Activated T-cell treated with anti-CD3 and anti-CD28 coated beads for 4 hours (primary cell): Measurements from ENCODE around the gene SEMA3A.
"Not testable (repeated sequence)": the region's sequence is repeated elsewhere in the genome, so short reads cannot be mapped to it uniquely, and the experiment has no call there.

Experiments used
- DNase-seq: peaks from one replicate; pipeline ENCODE4 v3.0.0-alpha.2; 2020

SEMA3A gene

GRCh38 chr7:84057576-84057975 lies 137.0 kb downstream of the SEMA3A start:
- DNase-seq = no peak

- DNase-seq = no peak
Measured at GRCh38 chr7:84055904-84056605, 138.5 kb downstream of the SEMA3A start.

DNA sequence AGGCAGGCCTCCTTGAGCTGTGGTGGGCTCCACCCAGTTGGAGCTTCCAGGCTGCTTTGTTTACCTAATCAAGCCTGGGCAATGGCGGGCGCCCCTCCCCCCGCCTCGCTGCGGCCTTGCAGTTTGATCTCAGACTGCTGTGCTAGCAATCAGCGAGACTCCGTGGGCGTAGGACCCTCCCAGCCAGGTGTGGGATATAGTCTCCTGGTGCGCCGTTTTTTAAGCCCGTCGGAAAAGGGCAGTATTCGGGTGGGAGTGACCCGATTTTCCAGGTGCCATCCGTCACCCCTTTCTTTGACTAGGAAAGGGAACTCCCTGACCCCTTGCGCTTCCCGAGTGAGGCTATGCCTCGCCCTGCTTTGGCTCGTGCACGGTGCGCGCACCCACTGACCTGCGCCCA lies 139.4 kb downstream of the SEMA3A start:
- not testable (repeated sequence) for DNase-seq

- DNase-seq = no peak
Measured at GRCh38 chr7:84049071-84049836, 145.3 kb downstream of the SEMA3A start.

DNA sequence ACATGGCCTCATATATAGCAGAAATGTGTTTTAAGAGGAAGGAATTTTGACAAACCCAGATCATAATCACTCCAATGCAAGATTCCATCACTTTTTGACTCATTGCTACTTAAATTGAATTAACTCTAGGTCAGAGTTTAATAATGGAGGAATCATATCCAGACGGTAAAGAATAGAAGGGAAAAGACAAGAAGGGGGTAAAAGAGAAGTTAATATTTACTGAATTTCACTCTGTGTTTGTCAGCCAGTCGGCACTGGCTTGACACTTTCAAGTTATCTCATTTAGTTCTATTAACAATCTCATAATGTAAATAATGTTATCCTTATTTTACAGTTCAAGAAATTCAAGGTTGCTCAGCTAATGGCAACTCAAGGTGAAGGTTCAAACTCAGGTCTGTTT lies 147.5 kb downstream of the SEMA3A start:
- no peak for DNase-seq

GRCh38 chr7:84044834-84045233 lies 149.8 kb downstream of the SEMA3A start:
- no peak for DNase-seq

DNA sequence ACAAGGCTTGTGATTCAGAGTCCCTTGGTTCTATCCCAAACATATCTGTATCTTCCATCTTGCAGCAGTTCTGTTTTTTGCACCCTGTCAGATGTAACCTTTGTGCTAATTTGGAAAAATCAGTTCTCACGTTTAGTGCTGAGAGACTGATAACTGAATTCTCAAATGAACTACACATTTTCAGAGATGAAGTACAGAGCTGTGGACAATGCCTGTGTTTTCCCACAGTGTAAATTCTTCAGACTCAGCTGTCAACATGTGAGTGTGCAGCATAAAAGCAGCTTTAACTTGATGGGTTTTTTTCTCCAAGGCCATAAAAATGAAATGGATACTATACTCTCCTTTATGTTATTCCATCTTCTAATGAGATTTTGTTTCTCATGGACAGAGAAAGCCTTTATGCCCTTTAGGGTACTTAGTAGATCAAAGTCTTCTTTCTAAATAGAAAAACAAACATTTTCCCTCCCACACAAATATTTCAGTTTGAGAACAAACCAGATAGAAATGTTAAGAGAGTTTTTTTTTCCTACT lies 150.9 kb downstream of the SEMA3A start:
- DNase-seq = no peak

GRCh38 chr7:84042110-84042539 lies 152.5 kb downstream of the SEMA3A start:
- DNase-seq = no peak

DNA sequence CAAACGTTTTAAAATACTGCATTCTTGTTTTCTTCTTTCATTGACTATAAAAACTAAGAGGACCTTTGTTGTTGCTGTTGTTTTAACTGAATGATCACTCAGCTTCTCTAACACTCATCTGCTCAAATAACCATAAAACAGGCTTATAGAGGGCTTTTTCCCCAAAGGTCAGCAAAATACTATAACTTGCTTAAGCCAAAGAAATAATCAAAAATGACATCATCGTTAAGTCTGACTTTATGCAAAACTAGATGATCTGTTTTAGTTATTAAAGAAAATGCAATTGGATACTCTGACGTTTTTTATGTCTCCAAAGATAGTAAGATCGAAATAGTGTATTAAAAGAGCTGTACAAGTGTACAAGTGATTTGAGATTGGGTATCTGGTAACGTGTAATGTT lies 152.9 kb downstream of the SEMA3A start:
- DNase-seq = no peak

DNA sequence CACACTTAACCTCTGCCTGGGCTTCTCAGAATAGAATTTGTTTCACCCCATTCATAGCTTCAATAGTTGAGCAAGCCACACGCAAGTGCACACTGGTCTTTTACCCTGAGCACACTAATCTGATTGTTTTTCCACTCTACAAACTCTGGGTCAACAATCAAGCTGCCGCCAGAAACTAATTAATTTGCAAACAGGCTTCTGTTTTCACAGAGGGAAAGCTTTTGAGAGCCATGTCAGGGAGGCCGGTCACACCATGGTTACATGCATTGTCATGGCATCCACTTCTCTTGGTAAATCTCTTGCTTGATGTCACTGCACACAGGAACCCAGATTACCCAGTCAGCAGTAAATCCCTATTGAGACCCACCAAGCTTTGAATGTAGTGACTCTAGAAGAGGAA lies 154.2 kb downstream of the SEMA3A start:
- no peak for DNase-seq

DNA sequence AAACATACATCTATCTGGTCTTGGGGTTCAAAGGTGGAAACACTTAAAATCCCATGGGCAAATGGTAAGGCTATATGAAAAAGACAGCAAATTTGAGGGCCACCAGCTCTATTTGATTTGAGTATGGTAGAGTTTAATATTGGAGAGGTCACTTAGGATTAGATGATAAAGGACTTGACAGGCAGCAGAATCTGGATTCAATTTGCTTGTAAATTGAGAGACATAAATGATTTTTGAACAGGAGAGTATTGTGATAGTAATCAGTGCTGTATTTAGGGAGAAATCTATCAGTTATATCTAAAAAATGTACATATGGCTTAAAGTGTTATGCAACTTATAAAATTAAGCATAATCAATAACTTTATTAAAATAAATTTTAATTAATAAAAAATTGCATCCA lies 155.2 kb downstream of the SEMA3A start:
- no peak for DNase-seq

- DNase-seq = no peak
Measured at GRCh38 chr7:84027678-84028077, 166.9 kb downstream of the SEMA3A start.

DNA sequence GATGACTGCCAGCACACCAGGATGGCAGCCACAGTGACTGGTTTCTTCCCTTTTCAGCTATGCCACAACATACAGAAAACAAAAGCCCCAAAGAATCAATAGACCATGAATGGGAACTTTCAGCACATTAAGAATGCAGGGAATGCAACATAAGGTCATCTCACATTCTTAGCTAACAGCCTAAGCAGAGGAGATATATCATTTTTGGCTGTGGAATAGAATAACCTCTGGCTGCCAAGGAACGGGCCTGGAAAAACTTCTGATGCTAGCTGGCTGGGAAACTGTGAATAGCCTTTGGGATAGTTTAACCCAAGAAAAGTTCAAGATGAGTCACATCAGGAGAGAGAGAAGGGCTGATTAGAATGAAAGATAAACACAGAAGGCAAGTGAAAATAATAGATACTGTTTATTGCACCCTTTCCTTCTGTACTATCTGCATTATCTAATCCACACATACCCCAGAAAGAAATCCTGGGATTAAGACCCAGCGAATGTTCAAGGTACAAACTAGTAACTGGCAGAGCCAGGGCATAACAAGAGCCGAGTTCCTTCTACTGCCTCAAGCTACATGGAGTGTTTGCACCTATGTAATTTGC lies 169.2 kb downstream of the SEMA3A start:
- DNase-seq = no peak

GRCh38 chr7:84022684-84023308 lies 171.8 kb downstream of the SEMA3A start:
- no peak for DNase-seq

- DNase-seq = no peak
Measured at GRCh38 chr7:84022009-84022408, 172.6 kb downstream of the SEMA3A start.

DNA sequence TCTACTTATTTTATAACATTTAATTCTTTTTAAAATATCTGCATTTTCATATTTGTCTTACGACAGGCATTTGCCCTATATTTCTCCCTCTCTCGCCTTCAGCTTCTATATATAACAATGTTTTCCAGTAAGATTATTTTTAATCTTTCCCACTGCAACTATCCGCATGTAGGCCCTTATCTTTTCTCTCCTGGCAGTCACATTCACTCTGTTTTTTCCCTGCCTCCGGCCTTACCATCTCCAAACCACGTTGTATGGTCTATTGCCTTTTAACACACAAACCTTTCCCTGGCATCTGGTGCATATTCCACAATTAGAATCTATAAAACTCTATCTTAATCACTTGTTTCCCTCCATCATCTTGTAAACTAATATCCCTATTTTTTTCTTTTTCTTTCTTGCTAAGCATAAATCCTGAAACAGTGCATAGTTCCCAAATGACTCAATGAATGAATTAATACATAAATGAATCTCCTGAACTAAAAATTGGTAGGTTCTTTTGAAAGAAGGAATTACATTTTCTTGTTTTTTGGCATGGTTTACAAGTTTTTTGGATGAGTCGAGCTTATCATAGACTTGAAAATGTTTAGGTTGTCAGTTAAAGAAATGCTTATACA lies 173.2 kb downstream of the SEMA3A start:
- DNase-seq = no peak

- no peak for DNase-seq
Measured at GRCh38 chr7:84017651-84018050, 176.9 kb downstream of the SEMA3A start.

GRCh38 chr7:84013616-84014240 lies 180.9 kb downstream of the SEMA3A start:
- no peak for DNase-seq

DNA sequence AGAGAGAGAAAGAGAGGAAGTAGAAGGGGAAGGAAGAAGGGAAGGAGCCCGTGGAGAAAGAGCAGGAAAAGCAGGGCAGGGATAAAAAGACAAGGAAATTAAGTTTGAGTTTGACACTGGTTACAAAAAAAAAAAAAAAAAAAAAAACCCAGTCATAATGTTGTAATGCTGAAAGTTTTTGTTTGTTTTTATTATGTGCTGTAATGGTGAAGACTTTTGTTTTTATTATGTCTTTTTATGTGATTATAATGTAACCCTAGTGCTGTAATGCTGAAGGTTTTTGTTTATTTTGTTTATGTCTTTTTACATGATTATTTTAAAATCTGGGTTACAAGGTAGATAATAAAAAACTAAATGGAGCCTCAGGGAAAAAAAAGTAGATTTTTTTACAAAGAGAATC lies 184.8 kb downstream of the SEMA3A start:
- DNase-seq = no peak

DNA sequence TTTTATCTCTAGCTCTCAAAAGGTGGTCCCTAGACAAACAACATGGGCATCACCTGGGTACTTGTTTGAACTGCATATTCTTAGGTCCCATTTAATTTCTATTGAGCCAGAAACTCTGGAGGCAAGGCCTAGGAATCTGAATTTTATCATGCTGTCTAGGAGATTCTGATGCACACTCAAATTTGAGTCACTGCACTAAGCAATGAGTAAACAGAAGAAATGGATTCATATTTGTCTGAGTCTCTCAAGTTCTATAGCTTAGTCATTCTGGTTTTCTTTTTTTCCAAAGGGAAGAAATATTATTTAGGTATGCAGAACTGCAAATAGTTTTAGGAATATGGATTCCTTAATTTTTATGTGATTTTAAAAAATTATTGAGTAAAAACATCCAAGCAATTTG lies 185.5 kb downstream of the SEMA3A start:
- DNase-seq = no peak

DNA sequence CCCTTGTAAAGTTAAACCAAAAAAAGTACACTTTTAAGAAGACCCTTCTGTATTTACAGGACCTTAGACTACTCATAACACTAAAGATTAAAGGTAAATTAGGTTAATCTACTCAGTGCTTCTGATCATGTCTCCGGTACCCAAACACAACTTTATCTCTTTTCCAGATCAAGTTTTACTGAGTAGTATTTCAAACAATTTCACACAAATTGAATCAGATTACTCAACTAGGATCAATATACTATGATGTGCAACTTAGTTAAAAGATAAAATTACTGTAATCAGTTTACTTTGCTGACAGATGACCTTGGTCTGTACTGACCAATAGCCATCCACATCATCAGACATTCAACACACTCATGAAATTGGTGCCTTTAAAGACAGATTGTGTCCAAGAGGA lies 191.4 kb downstream of the SEMA3A start:
- no peak for DNase-seq

GRCh38 chr7:84002348-84002747 lies 192.2 kb downstream of the SEMA3A start:
- DNase-seq = no peak
